ENCODE results near the gene SPATA31E1. TPM values are rescaled to one million over a fixed set of nuclear protein-coding genes. Genes with fewer than 3 reads are reported as not detected.

The SPATA31E1 gene
- total and polyA plus RNA-seq, 9 of the 15 experiments (the other 6 are each of a cell fraction or from before 2014, with no cell fraction given), result not detected

DNA sequence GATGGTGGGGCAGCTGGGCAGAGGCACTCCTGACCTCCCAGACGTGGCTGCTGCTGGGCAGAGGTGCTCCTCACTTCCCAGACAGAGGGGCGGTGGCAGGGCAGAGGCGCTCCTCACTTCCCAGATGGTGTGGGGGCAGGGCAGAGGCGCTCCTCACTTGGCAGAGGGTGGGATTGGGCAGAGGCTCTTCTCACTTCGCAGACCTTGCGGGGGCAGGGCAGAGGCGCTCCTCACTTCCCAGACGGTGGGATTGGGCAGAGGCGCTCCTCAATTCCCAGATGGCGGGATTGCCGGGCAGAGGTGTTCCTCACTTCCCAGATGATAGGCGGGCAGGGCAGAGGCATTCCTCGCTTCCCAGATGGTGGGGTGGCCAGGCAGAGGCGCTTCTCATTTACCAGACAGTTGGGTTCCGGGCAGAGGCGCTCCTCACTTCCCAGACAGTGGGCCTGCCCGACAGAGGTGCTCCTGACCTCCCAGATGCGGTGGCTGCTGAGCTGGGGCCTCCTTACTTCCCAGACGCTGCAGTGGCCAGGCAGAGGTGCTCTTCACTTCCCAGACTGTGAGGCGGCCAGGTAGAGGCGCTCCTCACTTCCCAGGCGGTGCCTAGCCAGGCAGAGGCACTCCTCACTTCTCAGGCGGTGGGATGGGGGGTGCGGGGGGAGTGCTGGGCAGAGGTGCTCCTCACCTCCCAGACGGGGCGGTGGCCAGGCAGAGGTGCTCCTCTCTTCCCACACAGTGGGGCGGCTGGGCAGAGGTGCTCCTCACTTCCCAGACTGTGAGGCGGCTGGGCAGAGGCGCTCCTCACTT is 25.3 kb upstream of the SPATA31E1 start:
- no TSS peak for BruUV-seq (replicated peaks)
- FAIRE-seq, result no peak
- CTCF ChIA-PET (ENCODE audit: low intra/inter-chr PET ratio), result no interaction called here

More for the DNA sequence above, 25.3 kb upstream of the SPATA31E1 start:
- Histone ChIP-seq H3K9me3 (replicated peaks; ENCODE audit: control insufficient read depth, insufficient read depth, low read depth, low read length) (no peaks in the 10 kb centered on the region), H2AFZ (ENCODE audit: low read depth, low read length) (no peak overlapping the region), H4K20me1 (replicated peaks; ENCODE audit: control insufficient read depth, insufficient read depth, low read length) (no peaks in the 10 kb centered on the region), H3K4me3 (no peak overlapping the region), H3K27me3 (ENCODE audit: control insufficient read depth in 2 of 2, insufficient read depth in 2 of 2, low read length in 2 of 2) (peaks cover 2 to 39% of the 10 kb centered on the region in 2 experiments; a peak in 2 of 5 replicates), H3K9ac (ENCODE audit: insufficient read depth in 1 of 2, low read depth in 2 of 2, low read length in 2 of 2) (no peak overlapping the region), H3K9me1 (ENCODE audit: control insufficient read depth, insufficient read depth, low read length) (no peaks in the 10 kb centered on the region), H3K27ac (ENCODE audit: extremely low read depth, low read depth, low read length) (no peak overlapping the region), H3K79me2 (ENCODE audit: control insufficient read depth, insufficient read depth, low read length) (no peaks in the 10 kb centered on the region), H3K36me3 (ENCODE audit: control insufficient read depth, insufficient read depth, low read length) (no peaks in the 10 kb centered on the region), H3K4me1 (replicated peaks in 1 of 2; ENCODE audit: control insufficient read depth in 2 of 2, insufficient read depth in 2 of 2, low read length in 2 of 2) (no peaks in the 10 kb centered on the region), H3K4me2 (ENCODE audit: insufficient read depth, low read length) (no peak overlapping the region)
- ATAC-seq (no peak), DNase-seq (ENCODE audit: extremely low read depth in 1 of 4, low spot score in 3 of 4) (no peak)
- intact Hi-C loops (cut with micrococcal nuclease), result no loop called here
- TF ChIP-seq MYNN (IDR thresholded peaks at IDR 0.05) (no peak), MYNN (CRISPR knock-in tag; IDR thresholded peaks at IDR 0.05) (no peak), ZNF696 (CRISPR knock-in tag; conservative IDR thresholded peaks at IDR 0.05) (no peak), ZBTB34 (CRISPR knock-in tag; IDR thresholded peaks at IDR 0.05) (no peak), ZKSCAN1 (IDR thresholded peaks at IDR 0.05; ENCODE audit: low read depth, low read length) (no peak), POU5F1 (IDR thresholded peaks at IDR 0.05; ENCODE audit: borderline replicate concordance, low read depth, low read length, partially characterized antibody) (no peak), ZNF584 (CRISPR knock-in tag; IDR thresholded peaks at IDR 0.05; ENCODE audit: low read depth) (no peak)
- WGBS (ENCODE audit: insufficient coverage, low coverage, missing lambda C conversion rate), result 1% methylated on average over 14 of the region's 29 CpGs
- in situ Hi-C loops (cut with MboI), result no loop called here
- POLR2A ChIA-PET, result interaction anchor here (0.6 to 0.9 kb wide), 2 partner anchors 10 to 1078 kb away, joined by 3 to 4 read pairs; no protein-coding TSS in a partner anchor

All from K562 (cell line).